ENCODE data around the gene MEG3.

MEG3 gene

DNA sequence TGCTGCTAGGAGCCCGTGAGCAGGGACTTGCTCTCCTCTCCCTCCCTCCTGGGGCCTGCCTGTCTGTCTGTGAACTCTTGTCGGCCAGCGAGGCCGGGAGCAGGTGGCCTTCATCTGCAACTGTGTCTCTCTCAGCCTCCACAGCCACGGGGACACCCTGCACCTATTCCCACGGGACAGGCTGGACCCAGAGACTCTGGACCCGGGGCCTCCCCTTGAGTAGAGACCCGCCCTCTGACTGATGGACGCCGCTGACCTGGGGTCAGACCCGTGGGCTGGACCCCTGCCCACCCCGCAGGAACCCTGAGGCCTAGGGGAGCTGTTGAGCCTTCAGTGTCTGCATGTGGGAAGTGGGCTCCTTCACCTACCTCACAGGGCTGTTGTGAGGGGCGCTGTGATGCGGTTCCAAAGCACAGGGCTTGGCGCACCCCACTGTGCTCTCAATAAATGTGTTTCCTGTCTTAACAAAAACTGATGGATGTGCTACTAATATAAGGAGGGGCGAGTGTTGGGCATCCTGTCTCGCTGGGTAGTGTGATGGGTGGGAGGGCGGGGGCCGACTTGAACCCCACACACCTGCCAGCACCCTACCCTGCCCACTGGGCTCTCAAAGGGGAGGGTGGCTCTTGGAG lies 34.8 kb downstream of the MEG3 start:
- Histone ChIP-seq H3K9ac (ENCODE audit: low read depth, low read length, poor library complexity, severe bottlenecking) (no peak overlapping the region), H3K36me3 (ENCODE audit: insufficient read depth, low read length) (no peaks in the 10 kb centered on the region), H3K9me3 (ENCODE audit: insufficient read depth, low read depth, low read length) (peaks cover 5% of the 10 kb centered on the region; the same call in 1 of the 2 replicates), H3K9me2 (replicated peaks; ENCODE audit: low read depth, low read length) (no peaks in the 10 kb centered on the region), H3F3A (ENCODE audit: low read depth) (no peaks in the 10 kb centered on the region), H3K27me3 (ENCODE audit: insufficient read depth, low read length, poor library complexity, severe bottlenecking) (no peaks in the 10 kb centered on the region), H3K4me2 (ENCODE audit: low read depth, low read length, poor library complexity, severe bottlenecking) (no peak overlapping the region), H2AFZ (ENCODE audit: low read length) (no peak overlapping the region), H3K4me3 (ENCODE audit: low read length, poor library complexity, severe bottlenecking) (no peak overlapping the region), H3K79me2 (ENCODE audit: insufficient read depth, low read length) (no peaks in the 10 kb centered on the region), H4K20me1 (ENCODE audit: insufficient read depth, low read length, poor library complexity, severe bottlenecking) (no peaks in the 10 kb centered on the region), H3K4me1 (ENCODE audit: insufficient read depth, low read length, poor library complexity, severe bottlenecking) (no peaks in the 10 kb centered on the region)
- TF ChIP-seq, protein P1, sequence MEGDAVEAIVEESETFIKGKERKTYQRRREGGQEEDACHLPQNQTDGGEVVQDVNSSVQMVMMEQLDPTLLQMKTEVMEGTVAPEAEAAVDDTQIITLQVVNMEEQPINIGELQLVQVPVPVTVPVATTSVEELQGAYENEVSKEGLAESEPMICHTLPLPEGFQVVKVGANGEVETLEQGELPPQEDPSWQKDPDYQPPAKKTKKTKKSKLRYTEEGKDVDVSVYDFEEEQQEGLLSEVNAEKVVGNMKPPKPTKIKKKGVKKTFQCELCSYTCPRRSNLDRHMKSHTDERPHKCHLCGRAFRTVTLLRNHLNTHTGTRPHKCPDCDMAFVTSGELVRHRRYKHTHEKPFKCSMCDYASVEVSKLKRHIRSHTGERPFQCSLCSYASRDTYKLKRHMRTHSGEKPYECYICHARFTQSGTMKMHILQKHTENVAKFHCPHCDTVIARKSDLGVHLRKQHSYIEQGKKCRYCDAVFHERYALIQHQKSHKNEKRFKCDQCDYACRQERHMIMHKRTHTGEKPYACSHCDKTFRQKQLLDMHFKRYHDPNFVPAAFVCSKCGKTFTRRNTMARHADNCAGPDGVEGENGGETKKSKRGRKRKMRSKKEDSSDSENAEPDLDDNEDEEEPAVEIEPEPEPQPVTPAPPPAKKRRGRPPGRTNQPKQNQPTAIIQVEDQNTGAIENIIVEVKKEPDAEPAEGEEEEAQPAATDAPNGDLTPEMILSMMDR (conservative IDR thresholded peaks at IDR 0.05; ENCODE audit: low read length) = no peak
- TF ChIP-seq EZH2phosphoT487 (IDR thresholded peaks at IDR 0.05; ENCODE audit: borderline replicate concordance) = no peak

DNA sequence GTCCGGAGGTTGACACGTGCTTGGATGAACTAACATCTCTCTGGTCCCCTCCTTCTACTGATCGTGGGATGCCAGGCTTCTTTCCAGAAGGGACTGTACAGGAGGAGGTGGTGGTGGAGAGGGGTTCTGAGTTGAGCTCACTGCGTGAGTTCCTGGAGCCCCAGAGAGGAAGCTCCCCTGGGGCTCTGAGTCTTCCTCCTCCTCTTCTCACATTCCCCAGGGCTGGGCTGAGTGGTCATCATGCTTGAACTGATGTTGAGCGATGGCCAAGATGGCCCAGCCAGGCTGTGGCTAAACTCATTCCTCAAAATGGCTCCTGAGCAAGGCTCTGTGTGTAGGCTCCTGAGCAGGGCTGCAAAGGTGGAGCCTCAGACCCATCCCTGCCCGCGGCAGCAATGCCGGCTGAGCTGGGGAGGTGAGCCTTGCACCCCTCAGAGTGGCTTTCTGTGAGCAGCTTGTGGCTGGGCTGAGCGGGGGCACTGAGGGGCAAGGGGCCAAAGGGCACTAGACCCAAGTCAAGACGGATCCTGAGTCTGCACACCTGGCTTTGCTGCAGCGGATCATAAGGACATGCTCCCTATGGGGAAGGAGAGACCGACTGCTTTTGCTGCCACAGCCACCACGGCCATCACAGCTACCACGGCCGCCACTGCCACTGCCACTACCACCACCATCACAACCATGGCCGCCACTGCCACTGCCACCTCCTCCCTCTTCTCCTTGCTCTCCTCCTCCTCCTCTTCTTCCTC lies 35.4 kb downstream of the MEG3 start:
- H3K79me2 ChIP-seq (ENCODE audit: insufficient read depth, low read length) = no peaks in the 10 kb centered on the region
- no peak overlapping the region for H3K4me2 ChIP-seq (ENCODE audit: low read depth, low read length, poor library complexity, severe bottlenecking)
- no peaks in the 10 kb centered on the region for H3K36me3 ChIP-seq (ENCODE audit: insufficient read depth, low read length)

DNA sequence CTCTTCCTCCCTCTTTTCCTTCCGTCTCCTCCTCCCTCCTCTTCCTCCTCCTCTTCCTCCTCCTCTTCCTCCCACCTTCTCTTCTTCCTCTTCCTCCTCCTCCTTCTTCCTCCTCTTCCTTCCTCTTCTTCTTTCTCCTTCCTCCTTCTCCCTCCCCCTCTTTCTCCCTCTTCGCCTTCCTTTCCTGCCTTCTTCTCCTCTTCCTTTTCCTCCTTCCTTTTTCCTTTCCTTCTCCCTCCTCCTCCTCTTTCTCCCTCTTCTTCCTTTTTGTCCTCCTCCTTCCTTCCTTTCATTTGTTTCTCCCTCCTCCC lies 36.0 kb downstream of the MEG3 start:
- peaks cover 5% of the 10 kb centered on the region; the same call in 1 of the 2 replicates for H3K9me3 ChIP-seq (ENCODE audit: insufficient read depth, low read depth, low read length)
- H3K36me3 ChIP-seq (ENCODE audit: insufficient read depth, low read length) = no peaks in the 10 kb centered on the region
- no peaks in the 10 kb centered on the region for H4K20me1 ChIP-seq (ENCODE audit: insufficient read depth, low read length, poor library complexity, severe bottlenecking)
- no peak overlapping the region for H3K9ac ChIP-seq (ENCODE audit: low read depth, low read length, poor library complexity, severe bottlenecking)
- H3K27me3 ChIP-seq (ENCODE audit: insufficient read depth, low read length, poor library complexity, severe bottlenecking) = no peaks in the 10 kb centered on the region
- H3K4me3 ChIP-seq (ENCODE audit: low read length, poor library complexity, severe bottlenecking) = no peak overlapping the region
- H3K9me2 ChIP-seq (replicated peaks; ENCODE audit: low read depth, low read length) = no peaks in the 10 kb centered on the region
- no peak overlapping the region for H3K4me2 ChIP-seq (ENCODE audit: low read depth, low read length, poor library complexity, severe bottlenecking)
- no peak overlapping the region for H2AFZ ChIP-seq (ENCODE audit: low read length)
- H3K4me1 ChIP-seq (ENCODE audit: insufficient read depth, low read length, poor library complexity, severe bottlenecking) = no peaks in the 10 kb centered on the region
- TF ChIP-seq, protein P1 (conservative IDR thresholded peaks at IDR 0.05; ENCODE audit: low read length) = no peak
- no peak for TF ChIP-seq EZH2phosphoT487 (IDR thresholded peaks at IDR 0.05; ENCODE audit: borderline replicate concordance)
- H3K79me2 ChIP-seq (ENCODE audit: insufficient read depth, low read length) = no peaks in the 10 kb centered on the region
- no peaks in the 10 kb centered on the region for H3F3A ChIP-seq (ENCODE audit: low read depth)

More for the DNA sequence above, 35.4 kb downstream of the MEG3 start:
- H4K20me1 ChIP-seq (ENCODE audit: insufficient read depth, low read length, poor library complexity, severe bottlenecking) = no peaks in the 10 kb centered on the region
- no peak overlapping the region for H2AFZ ChIP-seq (ENCODE audit: low read length)
- no peaks in the 10 kb centered on the region for H3K9me2 ChIP-seq (replicated peaks; ENCODE audit: low read depth, low read length)
- no peaks in the 10 kb centered on the region for H3F3A ChIP-seq (ENCODE audit: low read depth)
- H3K9ac ChIP-seq (ENCODE audit: low read depth, low read length, poor library complexity, severe bottlenecking) = no peak overlapping the region
- TF ChIP-seq, protein P1 (conservative IDR thresholded peaks at IDR 0.05; ENCODE audit: low read length) = no peak
- TF ChIP-seq EZH2phosphoT487 (IDR thresholded peaks at IDR 0.05; ENCODE audit: borderline replicate concordance) = no peak
- H3K27me3 ChIP-seq (ENCODE audit: insufficient read depth, low read length, poor library complexity, severe bottlenecking) = no peaks in the 10 kb centered on the region
- no peaks in the 10 kb centered on the region for H3K4me1 ChIP-seq (ENCODE audit: insufficient read depth, low read length, poor library complexity, severe bottlenecking)
- H3K9me3 ChIP-seq (ENCODE audit: insufficient read depth, low read depth, low read length) = peaks cover 5% of the 10 kb centered on the region; the same call in 1 of the 2 replicates
- H3K4me3 ChIP-seq (ENCODE audit: low read length, poor library complexity, severe bottlenecking) = no peak overlapping the region

All from Loucy (cell line).